LNCaP clone FGC (cell line): ENCODE results near the gene SEMA3G.

Source experiments
- DNase-seq: peaks from one replicate; pipeline ENCODE4 v3.0.0-alpha.2; 2011; ENCODE audit warnings: low read depth
- H3K4me3 ChIP-seq: 2 replicates; pipeline ENCODE4 v1.5.1; 2011; ENCODE audit warnings: mild to moderate bottlenecking, low read depth, low read length, control low read depth
- TF ChIP-seq, protein P1 (sequence below): IDR thresholded peaks from 2 replicates; pipeline ENCODE4 v1.5.1; 2012; ENCODE audit warnings: mild to moderate bottlenecking; ENCODE audit not compliant: control insufficient read depth, insufficient read depth; ENCODE audit errors: extremely low read depth

The SEMA3G gene

DNA sequence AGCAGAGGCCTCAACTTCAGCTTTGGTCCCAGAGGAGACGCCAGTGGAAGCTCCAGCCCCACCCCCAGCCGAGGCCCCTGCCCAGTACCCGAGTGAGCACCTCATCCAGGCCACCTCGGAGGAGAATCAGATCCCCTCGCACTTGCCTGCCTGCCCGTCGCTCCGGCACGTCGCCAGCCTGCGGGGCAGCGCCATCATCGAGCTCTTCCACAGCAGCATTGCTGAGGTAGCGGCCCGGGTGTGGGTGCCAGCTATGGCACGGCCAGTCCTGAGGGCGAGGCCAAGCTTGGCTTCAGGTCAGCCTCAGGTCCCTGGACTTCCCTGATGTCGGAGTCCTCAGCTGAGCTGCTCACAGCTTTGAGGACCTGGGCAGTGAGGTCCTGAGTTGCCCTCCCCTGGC is 44.5 kb upstream of the SEMA3G start:
- H3K4me3 ChIP-seq: no peak overlapping the region
- TF ChIP-seq, protein P1, sequence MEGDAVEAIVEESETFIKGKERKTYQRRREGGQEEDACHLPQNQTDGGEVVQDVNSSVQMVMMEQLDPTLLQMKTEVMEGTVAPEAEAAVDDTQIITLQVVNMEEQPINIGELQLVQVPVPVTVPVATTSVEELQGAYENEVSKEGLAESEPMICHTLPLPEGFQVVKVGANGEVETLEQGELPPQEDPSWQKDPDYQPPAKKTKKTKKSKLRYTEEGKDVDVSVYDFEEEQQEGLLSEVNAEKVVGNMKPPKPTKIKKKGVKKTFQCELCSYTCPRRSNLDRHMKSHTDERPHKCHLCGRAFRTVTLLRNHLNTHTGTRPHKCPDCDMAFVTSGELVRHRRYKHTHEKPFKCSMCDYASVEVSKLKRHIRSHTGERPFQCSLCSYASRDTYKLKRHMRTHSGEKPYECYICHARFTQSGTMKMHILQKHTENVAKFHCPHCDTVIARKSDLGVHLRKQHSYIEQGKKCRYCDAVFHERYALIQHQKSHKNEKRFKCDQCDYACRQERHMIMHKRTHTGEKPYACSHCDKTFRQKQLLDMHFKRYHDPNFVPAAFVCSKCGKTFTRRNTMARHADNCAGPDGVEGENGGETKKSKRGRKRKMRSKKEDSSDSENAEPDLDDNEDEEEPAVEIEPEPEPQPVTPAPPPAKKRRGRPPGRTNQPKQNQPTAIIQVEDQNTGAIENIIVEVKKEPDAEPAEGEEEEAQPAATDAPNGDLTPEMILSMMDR: no peak
- no peak for DNase-seq

DNA sequence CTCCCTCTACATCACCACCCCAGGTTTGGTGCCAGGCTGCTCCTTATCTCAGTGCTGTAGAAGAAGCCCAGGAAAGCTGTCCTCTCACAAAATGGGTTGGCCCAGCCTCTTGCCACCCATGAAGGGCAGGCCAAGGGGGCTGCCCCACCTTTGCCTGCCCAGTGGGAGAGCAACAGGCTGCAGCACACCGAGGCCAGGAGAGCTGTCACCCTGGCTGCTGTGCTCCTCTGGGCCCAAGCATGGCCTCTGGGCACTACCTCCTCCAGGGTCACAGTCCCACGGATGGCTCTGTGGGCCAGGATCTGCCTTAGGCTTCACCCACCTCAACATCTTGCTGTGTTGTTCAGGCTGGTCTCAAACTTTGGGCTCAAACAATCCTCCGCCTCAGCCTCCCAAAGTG is 43.8 kb upstream of the SEMA3G start:
- TF ChIP-seq, protein P1: no peak
- DNase-seq: no peak
- H3K4me3 ChIP-seq: no peak overlapping the region

DNA sequence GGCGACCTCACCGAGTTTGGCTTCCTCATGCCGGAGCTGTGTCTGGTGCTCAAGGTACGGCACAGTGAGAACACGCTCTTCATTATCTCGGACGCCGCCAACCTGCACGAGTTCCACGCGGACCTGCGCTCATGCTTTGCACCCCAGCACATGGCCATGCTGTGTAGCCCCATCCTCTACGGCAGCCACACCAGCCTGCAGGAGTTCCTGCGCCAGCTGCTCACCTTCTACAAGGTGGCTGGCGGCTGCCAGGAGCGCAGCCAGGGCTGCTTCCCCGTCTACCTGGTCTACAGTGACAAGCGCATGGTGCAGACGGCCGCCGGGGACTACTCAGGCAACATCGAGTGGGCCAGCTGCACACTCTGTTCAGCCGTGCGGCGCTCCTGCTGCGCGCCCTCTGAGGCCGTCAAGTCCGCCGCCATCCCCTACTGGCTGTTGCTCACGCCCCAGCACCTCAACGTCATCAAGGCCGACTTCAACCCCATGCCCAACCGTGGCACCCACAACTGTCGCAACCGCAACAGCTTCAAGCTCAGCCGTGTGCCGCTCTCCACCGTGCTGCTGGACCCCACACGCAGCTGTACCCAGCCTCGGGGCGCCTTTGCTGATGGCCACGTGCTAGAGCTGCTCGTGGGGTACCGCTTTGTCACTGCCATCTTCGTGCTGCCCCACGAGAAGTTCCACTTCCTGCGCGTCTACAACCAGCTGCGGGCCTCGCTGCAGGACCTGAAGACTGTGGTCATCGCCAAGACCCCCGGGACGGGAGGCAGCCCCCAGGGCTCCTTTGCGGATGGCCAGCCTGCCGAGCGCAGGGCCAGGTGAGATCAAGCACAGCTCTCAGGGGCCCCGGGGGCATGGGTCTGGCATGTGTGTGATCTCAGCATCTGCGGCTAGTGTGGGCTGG is 43.1 kb upstream of the SEMA3G start:
- DNase-seq: no peak
- H3K4me3 ChIP-seq: no peak overlapping the region
- TF ChIP-seq, protein P1: no peak

DNA sequence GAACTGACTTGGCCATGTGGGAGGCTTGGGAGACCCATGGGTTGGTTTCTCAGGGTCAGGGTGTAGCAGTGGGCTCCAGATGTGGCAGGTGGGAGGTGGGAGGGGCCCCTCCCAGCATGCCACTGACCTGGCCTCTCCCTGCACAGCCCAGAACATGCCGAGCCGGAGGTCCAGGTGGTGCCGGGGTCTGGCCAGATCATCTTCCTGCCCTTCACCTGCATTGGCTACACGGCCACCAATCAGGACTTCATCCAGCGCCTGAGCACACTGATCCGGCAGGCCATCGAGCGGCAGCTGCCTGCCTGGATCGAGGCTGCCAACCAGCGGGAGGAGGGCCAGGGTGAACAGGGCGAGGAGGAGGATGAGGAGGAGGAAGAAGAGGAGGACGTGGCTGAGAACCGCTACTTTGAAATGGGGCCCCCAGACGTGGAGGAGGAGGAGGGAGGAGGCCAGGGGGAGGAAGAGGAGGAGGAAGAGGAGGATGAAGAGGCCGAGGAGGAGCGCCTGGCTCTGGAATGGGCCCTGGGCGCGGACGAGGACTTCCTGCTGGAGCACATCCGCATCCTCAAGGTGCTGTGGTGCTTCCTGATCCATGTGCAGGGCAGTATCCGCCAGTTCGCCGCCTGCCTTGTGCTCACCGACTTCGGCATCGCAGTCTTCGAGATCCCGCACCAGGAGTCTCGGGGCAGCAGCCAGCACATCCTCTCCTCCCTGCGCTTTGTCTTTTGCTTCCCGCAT is 42.3 kb upstream of the SEMA3G start:
- TF ChIP-seq, protein P1: no peak

DNA sequence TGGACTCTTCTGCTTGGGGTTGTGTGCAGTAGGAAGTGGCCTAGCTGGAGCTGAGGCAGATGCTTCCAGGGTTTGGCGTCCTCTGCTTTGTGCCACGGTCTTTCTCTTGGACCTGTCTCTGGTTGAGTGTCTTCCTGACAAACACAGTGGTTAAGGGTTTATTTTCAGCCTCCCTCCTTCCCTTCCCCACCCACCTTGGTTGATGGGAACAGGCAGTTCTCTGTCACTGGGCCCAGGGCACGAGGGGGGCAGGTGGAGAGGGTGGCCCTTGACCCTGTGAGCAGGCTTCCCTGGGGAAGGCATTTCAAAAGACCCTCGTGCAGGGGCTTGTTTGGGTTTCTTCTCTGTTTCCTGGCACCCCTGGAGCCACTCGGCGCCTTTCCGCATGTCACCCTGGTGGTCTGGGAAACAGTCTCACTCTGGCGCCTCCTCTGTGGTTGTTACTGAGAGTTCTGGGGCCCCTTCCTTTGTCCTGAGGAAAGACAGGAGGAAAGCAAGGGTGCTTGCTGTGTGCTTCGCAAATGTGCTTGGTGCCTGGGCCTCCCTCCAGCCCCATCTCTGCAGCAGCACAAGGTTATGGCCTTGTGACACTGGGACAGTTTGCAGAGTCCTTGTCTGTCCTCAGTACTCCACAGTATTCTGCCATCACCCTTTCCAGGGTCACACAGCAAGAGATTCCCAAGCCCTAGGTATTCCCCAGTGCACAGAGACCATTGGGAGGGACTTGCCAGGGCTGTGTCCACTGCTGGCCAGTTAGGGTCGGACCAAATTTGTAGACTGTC is 40.0 kb upstream of the SEMA3G start:
- H3K4me3 ChIP-seq: no peak overlapping the region
- TF ChIP-seq, protein P1: no peak
- no peak for DNase-seq

More for the DNA sequence above, 42.3 kb upstream of the SEMA3G start:
- no peak overlapping the region for H3K4me3 ChIP-seq
- DNase-seq: no peak

DNA sequence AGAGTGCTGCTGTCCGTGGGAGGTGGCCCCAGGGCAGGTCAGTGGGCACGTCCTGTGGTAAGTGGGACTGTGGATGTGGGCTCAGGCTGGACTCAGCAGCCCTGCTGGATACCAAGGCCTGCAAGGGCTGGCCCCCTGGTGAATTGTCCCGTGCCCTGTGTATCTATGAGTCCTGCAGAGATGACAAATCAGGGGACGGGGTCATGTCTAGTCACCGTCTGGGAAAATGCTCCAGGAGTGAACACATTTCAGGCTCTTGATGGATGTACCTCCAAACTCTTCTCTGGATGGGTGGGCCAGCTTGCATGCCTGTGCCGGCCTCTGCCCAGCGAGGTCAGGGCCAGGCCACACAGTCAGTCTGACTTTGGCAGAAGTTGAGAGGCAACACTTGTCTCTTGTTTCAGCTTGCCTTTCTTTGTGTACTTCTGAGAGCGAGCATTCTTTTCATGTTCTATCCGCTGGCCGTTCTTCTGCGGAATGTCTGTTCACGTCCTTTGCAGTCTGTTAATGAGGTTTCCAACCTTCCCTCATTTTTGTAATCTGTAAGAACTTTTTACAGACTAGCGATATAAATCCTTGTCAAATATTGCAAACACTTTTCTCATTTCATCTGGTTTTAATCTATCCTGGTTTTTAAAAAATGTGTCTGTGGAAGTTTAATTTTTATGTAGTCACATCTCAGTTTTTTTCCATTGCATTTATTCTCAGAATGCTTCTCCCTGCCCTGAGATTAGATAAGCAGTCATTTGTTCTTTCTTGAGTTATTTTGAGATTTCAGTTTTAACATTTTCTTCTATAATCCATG is 38.9 kb upstream of the SEMA3G start:
- no peak overlapping the region for H3K4me3 ChIP-seq
- no peak for DNase-seq
- TF ChIP-seq, protein P1: no peak
